GM12878 (cell line): ENCODE data around the gene MEI1. TPM values are rescaled to one million over a fixed set of nuclear protein-coding genes. Genes with fewer than 3 reads are reported as not detected.
A peak's percentile ranks its signal among the peaks of the same experiment; 100 is the strongest.

Source experiments
- ATAC-seq: fragments of 200-7000 bp; cut with Tn5 transposase; 3 replicates; pipeline ENCODE4 v1.9.1; 2020; ENCODE audit warnings: mild to moderate bottlenecking, moderate library complexity
- BruUV-seq: library from RNA; stranded (reverse); fragments of 400-500 nt; replicated peaks from 2 replicates; lab custom pipeline; 2021; lab: Mats Ljungman, UMichigan
- CTCF ChIA-PET: fragments of 300-600 bp; sonication (Branson Sonifier 250); formaldehyde crosslinking; extraction: SDS; loops from one replicate; lab custom pipeline; 2021; ENCODE audit warnings: inconsistent platforms; lab: Yijun Ruan, JAX
- POLR2A ChIA-PET: fragments of 350-600 bp; formaldehyde crosslinking; extraction: SDS; loops from one replicate; lab custom pipeline; 2021; ENCODE audit warnings: inconsistent platforms; lab: Charles Lee
- RAD21 ChIA-PET: fragments of 300-600 bp; sonication (Branson Sonifier 250); formaldehyde crosslinking; loops from one replicate; lab custom pipeline; 2023; ENCODE audit warnings: antibody characterized with exemption; ENCODE audit not compliant: unreplicated experiment; lab: Charles Lee
- SMC1A ChIA-PET: fragments of 300-600 bp; sonication (Branson Sonifier 250); formaldehyde crosslinking; loops from one replicate; lab custom pipeline; 2023; ENCODE audit not compliant: unreplicated experiment, uncharacterized antibody; lab: Charles Lee
- DNase-seq: peaks from one replicate; pipeline ENCODE4 v3.0.0-alpha.2; 2011; ENCODE audit warnings: low read depth, low spot score
- FAIRE-seq: peaks from 3 replicates; lab custom pipeline; 2011; peaks lifted over from hg19 to GRCh38; lab: Jason Lieb, UNC
- H2AFZ ChIP-seq: 2 replicates; pipeline ENCODE4 v1.6.0; 2011; ENCODE audit warnings: low read depth, low read length, control low read depth; ENCODE audit not compliant: control insufficient read depth
- H3K27ac ChIP-seq: 2 replicates; pipeline ENCODE4 v1.5.1; 2011; ENCODE audit warnings: control low read depth; ENCODE audit not compliant: control insufficient read depth, insufficient read depth
- H3K27me3 ChIP-seq, 2 experiments: replicated peaks in 1 of 2; 2 replicates each; pipeline versions ENCODE4 v1.6.0 to v1.6.1; 2011; ENCODE audit warnings: low read length in 1 of 2; ENCODE audit not compliant: control insufficient read depth in 2 of 2, insufficient read depth in 2 of 2
- H3K36me3 ChIP-seq, 2 experiments: 2 replicates each; pipeline ENCODE4 v1.5.1; 2011; ENCODE audit warnings: low read length in 1 of 2; ENCODE audit not compliant: control insufficient read depth in 2 of 2, insufficient read depth in 2 of 2
- H3K4me1 ChIP-seq: 2 replicates; pipeline ENCODE4 v1.6.1; 2011; ENCODE audit warnings: mild to moderate bottlenecking, low read length, moderate library complexity, mixed read lengths; ENCODE audit not compliant: control insufficient read depth, insufficient read depth
- H3K4me2 ChIP-seq: 2 replicates; pipeline ENCODE4 v1.6.0; 2011; ENCODE audit warnings: control low read depth; ENCODE audit not compliant: control insufficient read depth, insufficient read depth
- H3K4me3 ChIP-seq: fragments of 200-600 bp; sonication (generic); 2 replicates; pipeline ENCODE4 v1.5.1; 2016
- H3K79me2 ChIP-seq: 2 replicates; pipeline ENCODE4 v1.6.0; 2011; ENCODE audit warnings: low read length; ENCODE audit not compliant: control insufficient read depth, insufficient read depth
- H3K9ac ChIP-seq: 2 replicates; pipeline ENCODE4 v1.8.0; 2011; ENCODE audit warnings: low read length, control low read depth, mixed read lengths; ENCODE audit not compliant: control insufficient read depth, insufficient read depth
- H3K9me3 ChIP-seq: replicated peaks from 3 replicates; pipeline ENCODE4 v1.5.1; 2011; ENCODE audit warnings: mild to moderate bottlenecking, low read length; ENCODE audit not compliant: control insufficient read depth, insufficient read depth
- H4K20me1 ChIP-seq: 2 replicates; pipeline ENCODE4 v1.6.0; 2011; ENCODE audit not compliant: control insufficient read depth, insufficient read depth
- CEBPZ ChIP-seq: fragments of 150-350 bp; IDR thresholded peaks from 2 replicates; pipeline ENCODE4 v1.6.1; 2016; ENCODE audit warnings: low read depth, low read length
- CHD2 ChIP-seq: IDR thresholded peaks from 2 replicates; pipeline ENCODE4 v1.6.1; 2011; ENCODE audit warnings: low read depth, low read length, improper control_type of control experiment, borderline replicate concordance
- EED ChIP-seq: sonication (generic); IDR thresholded peaks from 2 replicates; pipeline ENCODE4 v1.6.1; 2016; ENCODE audit warnings: antibody characterized with exemption, low read depth
- ESRRA ChIP-seq: IDR thresholded peaks from 2 replicates; pipeline ENCODE4 v1.6.1; 2012; ENCODE audit warnings: mild to moderate bottlenecking, low read length, improper control_type of control experiment
- NBN ChIP-seq: fragments of 450-650 bp; IDR thresholded peaks from 2 replicates; pipeline ENCODE4 v1.6.1; 2016
- NRF1 ChIP-seq: conservative IDR thresholded peaks from 2 replicates; pipeline ENCODE4 v1.6.1; 2011; ENCODE audit warnings: mild to moderate bottlenecking, low read depth, low read length, improper control_type of control experiment
- RAD51 ChIP-seq: fragments of 450-650 bp; IDR thresholded peaks from 2 replicates; pipeline ENCODE4 v1.6.1; 2016; ENCODE audit warnings: moderate library complexity, mild to moderate bottlenecking, inconsistent platforms
- WGBS: methylation state at CpG from one replicate; pipeline ENCODE4 v1.1.6; 2016; ENCODE audit warnings: low lambda C conversion rate; ENCODE audit not compliant: insufficient replicate concordance, insufficient coverage; ENCODE audit errors: missing lambda C conversion rate; 5-methylcytosine and 5-hydroxymethylcytosine counted together
- in situ Hi-C: fragments of 300-500 bp; cut with MboI; formaldehyde crosslinking; loops from 9 replicates; pipeline ENCODE4 v1.14.3; 2018; ENCODE audit warnings: mixed read lengths
- intact Hi-C: fragments of 100-400 bp; cut with micrococcal nuclease; formaldehyde crosslinking; loops from one replicate; pipeline ENCODE4 v1.14.2; 2022; ENCODE audit not compliant: unreplicated experiment
- polyA plus RNA-seq, 11 experiments: library from polyadenylated mRNA; depleted of rRNA in 4 of 11; unstranded in 6 of 11; stranded (reverse) in 5 of 11; fragments of >200 nt; fragmentation: Nextera tagmentation in 4 of 11; fragmentation: Illumina TruSeq in 1 of 11; extraction: Ambion mirVana in 4 of 11; extraction: Trizol in 1 of 11; gene quantifications; 1 replicate in 1 of 11; 2 replicates in 10 of 11; pipeline versions ENCODE4 v1.2.1 to v1.2.3, GENCODE V29; 2011 to 2016; ENCODE audit warnings: inconsistent platforms in 2 of 11, missing spikeins in 2 of 11, low read depth in 1 of 11
- total RNA-seq, 4 experiments: library from RNA; depleted of rRNA in 3 of 4; stranded (reverse); fragments of >200 nt in 3 of 4; fragmentation: Illumina TruSeq in 1 of 4; extraction: Trizol in 1 of 4; gene quantifications; 2 replicates each; pipeline versions ENCODE4 v1.2.1 to v1.2.3, GENCODE V29; 2013 to 2021
- TF ChIP-seq, protein P1 (sequence below): fragments of 450-650 bp; IDR thresholded peaks from 2 replicates; pipeline ENCODE4 v1.6.1; 2017; ENCODE audit warnings: borderline replicate concordance
- TF ChIP-seq, protein P2 (sequence below): fragments of 450-650 bp; formaldehyde crosslinking; IDR thresholded peaks from 2 replicates; pipeline ENCODE4 v1.4.0; 2020; ENCODE audit warnings: mild to moderate bottlenecking, moderate library complexity

MEI1 gene
- total and polyA plus RNA-seq, 10 of the 15 experiments (the other 5 are each of a cell fraction or from before 2014, with no cell fraction given), result 27.9 to 48.9 (median 35.8) TPM

- TF ChIP-seq EED (peak; percentile 60; the same call in 1 of the 2 replicates), CEBPZ (no peak)
These were observed 134.2 kb downstream of the MEI1 start (continued) for GRCh38 chr22:41833369-41834004.

GRCh38 chr22:41834005-41834944 is 135.0 kb downstream of the MEI1 start:
- ATAC-seq, result no peak
- no peak for FAIRE-seq
- Histone ChIP-seq H3K27me3 (no peaks in the 10 kb centered on the region), H2AFZ (no peak overlapping the region), H3K4me2 (peak overlapping the region; percentile 73), H3K79me2 (peaks cover 73% of the 10 kb centered on the region), H3K9me3 (no peaks in the 10 kb centered on the region; the same call in 2 of the 3 replicates), H3K4me1 (peaks cover 17% of the 10 kb centered on the region), H4K20me1 (no peaks in the 10 kb centered on the region; the same call in 1 of the 2 replicates), H3K36me3 (peaks cover 2 to 15% of the 10 kb centered on the region in 2 experiments; a peak in 3 of 4 replicates), H3K27ac (peak overlapping the region; percentile 95), H3K9ac (peak overlapping the region; percentile 88), H3K4me3 (peak overlapping the region; percentile 92)
- DNase-seq, result no peak
- WGBS, result 2% methylated on average over 14 of the region's 14 CpGs
- ChIA-PET POLR2A (interaction anchor here (1.0 to 7.8 kb wide), 15 partner anchors 11 to 256 kb away, joined by 3 to 72 read pairs (median 7); partner anchors contain the start of genes CCDC134, CENPM, NDUFA6 and TNFRSF13C), RAD21 (interaction anchor here (1.0 to 11.0 kb wide), 13 partner anchors 9 to 137 kb away, joined by 3 to 84 read pairs (median 7); partner anchors contain the start of genes CENPM and TNFRSF13C), SMC1A (interaction anchor here (0.7 to 6.2 kb wide), 13 partner anchors 11 to 118 kb away, joined by 3 to 62 read pairs (median 7); partner anchors contain the start of genes CCDC134 and SMIM45), CTCF (interaction anchor here (1.0 to 5.2 kb wide), 9 partner anchors 8 to 137 kb away, joined by 3 to 51 read pairs (median 6); no protein-coding TSS in a partner anchor)
- intact Hi-C loops (loop anchor here (5.0 kb wide), 1 partner anchor 88 kb away; no protein-coding TSS in a partner anchor), in situ Hi-C loops (loop anchor here (5.0 kb wide), 1 partner anchor 113 kb away; the partner anchor contains the start of gene CENPM)
- TSS peak; percentile 63 for BruUV-seq
- TF ChIP-seq, protein P1, sequence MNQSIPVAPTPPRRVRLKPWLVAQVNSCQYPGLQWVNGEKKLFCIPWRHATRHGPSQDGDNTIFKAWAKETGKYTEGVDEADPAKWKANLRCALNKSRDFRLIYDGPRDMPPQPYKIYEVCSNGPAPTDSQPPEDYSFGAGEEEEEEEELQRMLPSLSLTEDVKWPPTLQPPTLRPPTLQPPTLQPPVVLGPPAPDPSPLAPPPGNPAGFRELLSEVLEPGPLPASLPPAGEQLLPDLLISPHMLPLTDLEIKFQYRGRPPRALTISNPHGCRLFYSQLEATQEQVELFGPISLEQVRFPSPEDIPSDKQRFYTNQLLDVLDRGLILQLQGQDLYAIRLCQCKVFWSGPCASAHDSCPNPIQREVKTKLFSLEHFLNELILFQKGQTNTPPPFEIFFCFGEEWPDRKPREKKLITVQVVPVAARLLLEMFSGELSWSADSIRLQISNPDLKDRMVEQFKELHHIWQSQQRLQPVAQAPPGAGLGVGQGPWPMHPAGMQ, result no peak
- TF ChIP-seq RAD51, result no peak
- no peak for TF ChIP-seq NRF1
- no peak; the same call in 1 of the 2 replicates for TF ChIP-seq CHD2
- 0 out of 2 replicates have a peak, but pooled peaks have one; percentile 10 for TF ChIP-seq NBN
- TF ChIP-seq ESRRA, result no peak
- TF ChIP-seq, protein P2, sequence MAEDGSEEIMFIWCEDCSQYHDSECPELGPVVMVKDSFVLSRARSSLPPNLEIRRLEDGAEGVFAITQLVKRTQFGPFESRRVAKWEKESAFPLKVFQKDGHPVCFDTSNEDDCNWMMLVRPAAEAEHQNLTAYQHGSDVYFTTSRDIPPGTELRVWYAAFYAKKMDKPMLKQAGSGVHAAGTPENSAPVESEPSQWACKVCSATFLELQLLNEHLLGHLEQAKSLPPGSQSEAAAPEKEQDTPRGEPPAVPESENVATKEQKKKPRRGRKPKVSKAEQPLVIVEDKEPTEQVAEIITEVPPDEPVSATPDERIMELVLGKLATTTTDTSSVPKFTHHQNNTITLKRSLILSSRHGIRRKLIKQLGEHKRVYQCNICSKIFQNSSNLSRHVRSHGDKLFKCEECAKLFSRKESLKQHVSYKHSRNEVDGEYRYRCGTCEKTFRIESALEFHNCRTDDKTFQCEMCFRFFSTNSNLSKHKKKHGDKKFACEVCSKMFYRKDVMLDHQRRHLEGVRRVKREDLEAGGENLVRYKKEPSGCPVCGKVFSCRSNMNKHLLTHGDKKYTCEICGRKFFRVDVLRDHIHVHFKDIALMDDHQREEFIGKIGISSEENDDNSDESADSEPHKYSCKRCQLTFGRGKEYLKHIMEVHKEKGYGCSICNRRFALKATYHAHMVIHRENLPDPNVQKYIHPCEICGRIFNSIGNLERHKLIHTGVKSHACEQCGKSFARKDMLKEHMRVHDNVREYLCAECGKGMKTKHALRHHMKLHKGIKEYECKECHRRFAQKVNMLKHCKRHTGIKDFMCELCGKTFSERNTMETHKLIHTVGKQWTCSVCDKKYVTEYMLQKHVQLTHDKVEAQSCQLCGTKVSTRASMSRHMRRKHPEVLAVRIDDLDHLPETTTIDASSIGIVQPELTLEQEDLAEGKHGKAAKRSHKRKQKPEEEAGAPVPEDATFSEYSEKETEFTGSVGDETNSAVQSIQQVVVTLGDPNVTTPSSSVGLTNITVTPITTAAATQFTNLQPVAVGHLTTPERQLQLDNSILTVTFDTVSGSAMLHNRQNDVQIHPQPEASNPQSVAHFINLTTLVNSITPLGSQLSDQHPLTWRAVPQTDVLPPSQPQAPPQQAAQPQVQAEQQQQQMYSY (CRISPR knock-in tag), result no peak
